GM21447 (cell line): ENCODE results near the gene PERP.
"Not testable (repeated sequence)": the region's sequence is repeated elsewhere in the genome, so short reads cannot be mapped to it uniquely, and the experiment has no call there.

Experiments used
- ATAC-seq: cut with Tn5 transposase; IDR thresholded peaks from one replicate; pipeline ENCODE4 v1.9.1; 2021; ENCODE audit not compliant: unreplicated experiment

The PERP gene

DNA sequence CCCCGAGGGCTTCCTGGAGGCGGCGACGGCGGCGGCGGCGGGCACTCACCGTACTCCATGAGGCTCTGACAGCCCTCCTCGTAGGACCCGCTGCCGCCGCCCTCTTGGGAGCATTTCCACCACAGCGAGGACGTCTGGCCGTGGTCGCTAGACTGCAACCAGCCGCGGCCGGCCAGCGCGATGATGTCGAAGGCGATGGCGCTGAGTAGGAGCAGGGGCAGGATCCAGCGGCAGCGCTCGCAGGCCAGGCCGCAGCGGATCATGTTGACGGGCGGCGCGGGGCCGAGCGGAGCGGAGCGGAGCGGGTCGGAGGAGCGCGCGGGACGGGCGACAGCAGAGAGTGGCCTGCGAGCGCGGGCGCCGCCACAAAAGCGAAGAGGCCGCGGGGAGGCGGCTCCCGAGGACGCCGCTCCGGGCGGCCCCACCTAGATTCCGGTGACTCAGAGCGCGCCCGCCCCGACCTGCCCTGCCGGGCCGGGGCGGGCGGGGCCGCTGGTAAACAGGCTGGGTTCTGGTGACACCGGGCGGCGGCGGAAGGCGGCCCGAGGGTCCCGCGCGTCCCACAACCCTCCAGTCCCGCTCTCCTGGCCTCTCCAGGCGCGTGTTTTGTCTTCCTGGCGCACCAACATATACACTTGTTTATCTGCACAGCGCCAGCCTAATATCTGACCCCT lies at the start of gene PERP:
Gene PERP (minus strand): TSS at position 342 of the 674 bp plus-strand sequence. CDS start 79 bp downstream, at position 263.
- peak; percentile 50 for ATAC-seq

DNA sequence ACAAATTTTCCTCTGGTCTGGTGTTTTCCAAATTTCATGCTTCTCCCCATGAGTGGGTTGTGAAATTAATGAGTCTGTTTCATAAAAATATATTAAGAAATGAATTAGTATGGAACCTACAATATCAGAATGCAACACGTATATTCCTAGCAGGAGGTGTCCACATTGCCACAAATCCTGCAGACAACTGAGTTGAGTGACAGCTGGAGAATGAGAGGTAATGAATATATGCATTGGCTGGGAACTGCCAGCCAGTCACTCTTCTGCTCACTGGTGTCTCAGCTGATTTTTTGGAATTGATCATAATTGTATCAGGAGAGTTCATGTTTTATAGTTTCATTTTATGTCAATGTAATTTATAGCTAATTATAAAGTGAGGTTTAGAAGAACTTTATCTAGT lies 48.2 kb upstream of the PERP start:
- no peak for ATAC-seq

DNA sequence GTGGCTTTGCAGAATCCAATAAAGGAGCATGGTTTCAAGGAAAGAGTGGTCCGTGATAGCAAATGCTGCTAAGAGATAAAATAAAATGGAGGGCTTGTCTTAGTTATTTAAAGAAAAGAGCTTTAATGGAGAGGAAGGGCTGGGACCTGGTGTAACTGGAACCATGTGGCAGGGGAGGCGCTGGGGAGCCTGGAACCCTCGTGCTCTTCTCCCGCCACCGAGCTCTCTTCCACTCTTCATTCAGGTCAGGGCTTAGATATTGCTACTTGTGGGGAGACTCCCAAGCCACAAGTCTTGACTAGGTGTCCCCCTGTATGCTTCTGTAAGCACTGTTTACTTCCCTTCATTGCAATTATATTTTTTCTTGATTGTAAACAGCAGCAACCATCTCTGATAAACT lies 39.3 kb upstream of the PERP start:
- ATAC-seq: no peak

DNA sequence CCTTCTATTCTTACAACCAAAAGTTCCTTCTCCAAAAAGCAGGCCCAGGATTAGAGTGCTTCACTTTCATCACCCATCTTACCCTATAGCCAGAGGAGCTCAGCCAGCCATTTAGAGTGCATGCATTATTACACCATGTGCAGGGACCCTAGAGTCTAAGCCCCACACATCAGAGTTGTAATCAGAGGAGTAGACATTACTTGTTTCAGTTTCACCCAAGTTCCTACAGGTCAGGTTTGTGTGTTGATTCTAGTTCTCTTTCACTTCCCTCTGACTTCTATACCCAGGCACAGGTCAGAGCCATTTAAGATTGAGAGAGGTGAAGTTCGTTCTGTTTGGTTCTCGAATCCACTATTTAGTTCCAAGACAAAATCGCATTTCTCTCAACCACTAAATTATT lies 38.2 kb upstream of the PERP start:
- peak; percentile 67 for ATAC-seq

DNA sequence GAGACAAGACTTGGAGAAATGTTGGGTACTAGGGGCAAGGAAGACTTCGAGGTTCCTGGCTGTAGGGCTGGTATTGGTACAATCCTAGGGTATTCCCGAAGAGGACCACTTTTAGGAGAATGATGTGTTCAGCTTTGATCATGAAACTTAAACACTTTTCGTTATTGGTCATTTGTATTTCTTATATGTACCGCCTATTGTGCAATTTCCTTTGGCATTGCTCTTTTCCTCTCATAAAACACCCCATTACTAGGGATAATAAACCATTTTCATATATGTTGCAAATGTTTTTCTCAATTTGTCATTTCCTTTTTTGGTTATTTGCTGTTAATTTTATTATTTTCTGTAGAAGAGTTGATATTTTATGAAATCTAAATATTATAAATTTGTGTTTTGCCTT lies 35.6 kb upstream of the PERP start:
- ATAC-seq: no peak

DNA sequence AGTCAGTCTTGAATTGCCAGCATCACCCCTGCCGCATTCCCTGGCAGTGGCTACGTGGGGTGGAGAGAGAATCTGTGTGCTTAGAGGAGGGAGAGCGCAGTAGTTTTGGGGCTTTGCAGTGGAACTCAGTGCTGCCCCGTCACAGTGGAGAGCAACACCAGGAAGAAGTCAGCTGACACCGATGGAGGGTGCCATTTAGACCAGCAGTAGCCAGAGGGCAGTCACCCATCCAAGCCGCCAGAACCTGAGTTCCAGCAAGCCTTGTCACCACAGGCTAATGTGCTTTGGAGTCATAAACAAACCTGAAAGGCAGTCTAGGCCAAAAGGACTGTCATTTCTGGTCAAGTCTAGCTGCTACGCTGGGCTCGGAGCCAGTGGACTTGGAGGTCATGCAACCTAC lies 22.0 kb upstream of the PERP start:
- ATAC-seq: no peak

DNA sequence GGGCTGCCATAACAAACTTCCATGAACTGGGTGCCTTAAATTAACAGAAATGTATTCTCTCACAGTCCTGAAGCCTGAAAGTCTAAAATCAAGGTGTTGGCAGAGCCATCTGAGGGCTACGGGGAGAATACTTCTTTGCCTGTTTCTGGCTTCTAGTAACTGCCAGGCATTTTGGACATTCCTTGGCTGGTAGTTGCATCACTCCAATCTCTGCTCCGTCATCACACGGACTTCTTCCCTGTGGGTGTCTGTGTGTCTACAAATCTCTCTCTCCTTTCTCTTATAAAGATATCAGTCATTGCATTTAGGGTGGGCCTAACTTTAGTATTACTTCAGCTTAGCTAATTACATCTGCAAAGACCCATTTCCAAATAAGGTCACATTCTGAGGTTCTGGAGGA lies 20.9 kb upstream of the PERP start:
- ATAC-seq: no peak

DNA sequence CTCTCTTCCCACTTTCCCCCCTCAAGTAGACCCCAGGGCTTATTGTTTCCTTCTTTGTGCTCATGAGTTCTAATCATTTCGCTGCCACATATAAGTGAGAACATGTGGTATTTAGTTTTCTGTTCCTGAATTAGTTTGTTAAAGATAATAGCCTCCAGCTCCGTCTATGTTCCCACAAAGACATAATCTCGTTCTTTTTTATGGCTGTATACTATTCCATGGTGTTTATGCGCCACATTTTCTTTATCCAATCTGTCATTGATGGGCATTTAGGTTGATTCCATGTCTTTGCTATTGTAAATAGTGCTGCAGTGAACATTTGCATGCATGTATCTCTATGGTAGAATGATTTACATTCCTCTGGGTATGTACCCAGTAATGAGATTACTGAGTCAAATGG lies 16.9 kb upstream of the PERP start:
- no peak for ATAC-seq

DNA sequence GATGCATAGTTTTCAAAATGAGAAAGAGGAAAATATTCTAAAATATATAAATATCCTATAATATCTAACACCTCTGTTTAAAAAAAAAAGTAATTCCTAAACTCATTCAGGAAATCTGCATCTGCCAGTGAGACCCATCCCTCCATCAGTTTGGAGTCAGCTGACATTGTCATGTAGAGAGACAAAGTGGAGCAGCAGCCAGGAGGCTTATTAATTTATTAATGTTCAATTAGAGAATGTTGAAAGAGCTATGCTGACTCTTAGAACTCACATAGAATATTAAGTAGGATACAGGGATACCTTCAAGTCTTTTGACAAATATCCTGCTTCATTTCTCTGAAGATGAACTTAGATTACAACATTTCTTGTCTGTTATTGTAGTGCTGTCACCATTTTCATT lies 12.8 kb upstream of the PERP start:
- no peak for ATAC-seq

DNA sequence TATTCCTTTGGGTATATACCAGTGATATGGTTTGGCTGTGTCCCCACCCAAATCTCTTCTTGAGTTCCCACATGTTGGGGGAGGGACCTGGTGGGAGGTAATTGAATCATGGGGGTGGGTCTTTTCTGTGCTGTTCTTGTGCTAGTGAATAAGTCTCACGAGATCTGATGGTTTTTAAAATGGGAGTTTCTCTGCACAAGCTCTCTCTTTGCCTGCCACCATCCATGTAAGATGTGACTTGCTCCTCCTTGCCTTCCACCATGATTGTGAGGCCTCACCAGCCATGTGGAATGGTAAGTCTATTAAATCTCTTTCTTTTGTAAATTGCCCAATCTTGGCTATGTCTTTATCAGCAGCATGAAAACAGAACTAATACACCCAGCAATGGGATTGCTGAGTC lies 12.0 kb upstream of the PERP start:
- not testable (repeated sequence) for ATAC-seq

DNA sequence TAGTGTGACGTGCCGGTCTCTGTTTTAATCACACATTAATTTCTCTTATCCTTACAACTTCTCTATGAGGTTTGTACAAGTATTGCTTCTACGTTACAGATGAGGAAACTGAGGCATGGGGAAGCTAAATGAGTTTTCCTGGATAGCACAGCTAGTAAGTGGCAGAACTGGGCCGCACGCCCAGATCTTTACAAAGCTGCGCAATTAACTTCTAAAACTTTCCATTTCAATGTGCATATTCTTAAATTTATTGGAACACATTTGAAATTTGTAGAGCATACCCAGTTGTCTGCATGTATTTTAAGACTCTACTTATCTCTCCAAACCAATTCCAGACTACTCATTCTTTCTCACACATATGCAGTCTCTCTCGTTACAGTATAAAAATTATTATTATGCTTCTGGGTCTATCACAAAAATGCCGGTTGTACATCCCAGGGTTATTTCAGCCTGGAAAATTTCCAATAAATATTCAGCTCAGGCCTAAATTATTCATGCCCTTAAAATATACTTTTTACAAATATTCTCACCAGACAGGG lies 10.2 kb upstream of the PERP start:
- ATAC-seq: no peak

DNA sequence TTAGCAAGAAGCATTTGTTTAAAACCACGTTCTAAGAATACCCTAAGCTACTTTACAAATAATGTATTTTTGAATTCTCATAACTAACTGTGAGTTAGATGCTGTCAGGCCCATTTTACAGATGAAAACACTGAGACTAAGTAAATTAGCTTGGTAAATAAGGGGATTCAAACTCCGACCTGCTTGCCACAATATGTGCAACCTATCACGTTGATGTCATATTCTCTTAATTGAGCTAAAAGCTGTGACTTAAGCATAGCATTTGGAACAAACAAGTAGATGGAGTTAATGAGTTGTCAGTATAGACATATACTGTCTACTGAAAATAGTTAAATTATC lies 9.4 kb upstream of the PERP start:
- no peak for ATAC-seq

DNA sequence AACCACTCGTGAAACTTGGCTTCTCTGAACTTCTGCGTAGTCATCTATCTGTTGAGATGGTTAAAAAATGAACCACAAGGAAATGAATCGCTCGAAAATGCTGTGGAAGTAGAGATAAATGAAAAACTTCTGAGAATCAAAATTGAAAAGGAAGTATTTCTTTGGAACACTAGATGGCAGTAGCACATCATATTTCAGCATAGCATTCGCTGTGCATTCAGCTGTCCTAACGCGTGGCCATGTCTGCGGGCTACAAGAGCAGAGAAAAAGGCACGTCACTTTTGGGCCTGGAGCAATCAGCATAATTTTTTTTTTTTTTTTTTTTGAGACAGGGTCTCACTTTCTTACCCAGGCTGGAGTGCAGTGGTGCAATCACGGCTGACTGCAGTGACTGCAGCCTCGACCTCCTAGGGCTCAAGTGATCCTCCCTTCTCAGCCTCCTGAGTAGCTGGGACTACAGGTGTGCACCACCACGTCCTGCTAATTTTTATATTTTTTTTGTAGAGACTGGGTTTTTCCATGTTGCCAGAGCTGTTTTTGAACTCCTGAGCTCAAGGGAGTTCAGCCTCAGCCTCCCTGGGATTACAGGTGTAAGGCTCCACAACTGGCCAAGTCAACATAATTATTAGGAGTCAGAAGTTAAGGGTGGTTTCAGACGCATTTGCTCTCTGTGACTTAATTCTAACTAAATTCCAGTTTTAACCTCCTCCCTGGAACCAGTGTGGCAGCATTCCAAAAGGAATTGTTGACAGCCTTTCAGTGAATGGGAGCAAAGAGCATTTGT lies 8.8 kb upstream of the PERP start:
- ATAC-seq: peak; percentile 69

DNA sequence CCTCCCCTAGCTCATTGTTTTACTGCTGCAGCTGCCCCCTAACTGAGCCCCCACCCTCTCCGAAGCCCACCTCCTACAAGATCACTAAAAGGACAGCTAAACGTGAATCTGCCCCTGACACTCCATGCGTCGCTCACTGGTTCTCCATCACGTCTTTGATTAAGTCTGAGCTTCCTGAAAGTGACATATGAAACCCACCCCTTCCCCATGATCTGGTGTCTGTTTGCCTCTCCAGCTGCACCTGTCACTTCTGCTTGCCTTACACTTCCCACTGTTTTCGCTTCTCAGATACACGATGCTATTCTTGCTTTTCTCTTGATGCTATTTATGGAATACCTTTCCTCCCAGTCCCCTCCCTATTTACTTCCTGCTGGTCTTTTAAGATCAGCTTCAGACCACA lies 8.0 kb upstream of the PERP start:
- no peak for ATAC-seq

DNA sequence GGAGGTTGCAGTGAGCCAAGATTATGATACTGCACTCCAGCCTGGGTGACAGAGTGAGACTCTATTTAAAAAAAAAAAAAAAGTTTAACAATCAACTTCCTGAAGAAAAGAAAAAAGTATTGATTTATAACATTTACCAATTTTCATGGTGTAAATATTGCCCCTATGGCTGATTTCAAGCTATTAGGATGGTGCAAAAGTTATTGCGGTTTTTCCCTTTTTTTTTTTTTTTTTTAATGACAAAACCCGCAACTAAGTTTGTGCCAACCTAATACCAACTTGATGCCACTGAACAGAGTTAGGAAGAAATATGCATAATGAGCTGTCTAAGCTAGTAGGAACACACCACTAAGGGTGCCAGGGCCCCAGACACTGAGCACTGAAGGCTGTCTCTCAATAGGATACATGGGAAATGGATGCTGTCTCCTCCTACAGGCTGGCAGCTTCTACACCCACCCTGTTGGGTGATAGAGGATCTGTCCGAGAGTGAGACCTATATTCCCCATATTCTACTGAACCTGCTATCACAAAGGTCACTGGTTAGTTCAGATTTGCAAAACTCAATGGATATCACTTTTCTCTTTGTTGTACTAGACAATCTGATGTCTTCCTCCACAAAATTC lies 6.5 kb upstream of the PERP start:
- no peak for ATAC-seq

DNA sequence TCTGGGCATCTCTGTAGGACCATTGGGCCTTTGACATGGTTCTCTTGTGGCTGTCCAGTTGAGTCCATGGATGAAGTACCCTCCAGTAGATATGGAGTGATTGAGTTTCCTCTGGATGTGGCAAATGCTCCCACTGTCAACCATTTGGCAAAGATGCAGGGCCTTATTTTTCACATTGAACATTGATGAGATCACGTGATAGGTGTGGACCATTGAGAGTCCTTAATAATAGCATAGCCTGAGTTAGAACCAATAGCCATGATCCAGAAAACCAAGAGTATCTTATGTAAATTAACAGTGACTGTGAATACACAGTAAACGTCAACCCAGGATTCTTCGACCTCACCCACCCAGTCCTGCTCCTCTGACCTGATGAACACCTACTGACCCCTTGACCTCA lies 3.0 kb upstream of the PERP start:
- no peak for ATAC-seq

DNA sequence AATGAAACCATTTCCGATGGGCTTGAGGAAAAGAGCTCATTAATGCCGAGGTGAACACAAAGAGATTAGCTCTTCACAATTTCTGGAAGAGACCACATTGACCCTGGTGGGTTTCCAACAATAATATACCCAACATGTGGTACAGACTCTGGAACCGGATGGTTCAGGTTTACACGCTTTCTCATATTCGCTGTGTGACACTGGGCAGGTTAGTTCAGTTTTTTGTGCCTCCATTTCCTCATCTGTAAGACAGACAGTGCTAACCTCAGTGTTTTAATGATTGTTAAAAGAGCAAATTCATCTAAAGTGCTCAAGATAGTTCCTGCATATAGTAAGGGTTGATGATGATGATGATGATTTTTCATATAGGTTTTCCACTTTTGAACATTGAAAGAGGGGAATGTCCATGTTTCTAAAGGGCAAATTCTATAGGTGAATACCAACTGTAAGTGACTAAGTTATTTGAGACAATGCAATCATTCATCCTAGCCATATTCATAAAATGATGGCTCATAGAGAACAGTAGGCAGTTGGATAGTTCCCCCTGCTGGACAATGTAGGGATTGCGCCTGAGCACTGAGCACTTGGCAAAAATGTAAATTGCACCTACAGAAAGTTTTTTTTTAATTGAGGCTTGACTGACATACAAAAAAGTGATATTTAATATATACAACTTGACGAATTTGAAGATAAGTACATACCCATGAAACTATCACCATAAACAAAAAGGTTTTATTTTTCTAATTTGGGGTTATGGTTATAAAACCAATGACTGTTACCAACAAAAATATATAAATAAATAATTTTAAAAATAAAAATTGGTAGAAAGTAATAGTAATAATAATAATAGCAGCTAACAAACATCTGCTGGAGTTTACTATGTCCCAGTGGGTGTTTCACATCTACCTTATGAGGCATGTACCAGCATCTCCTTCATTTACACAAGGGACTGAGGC lies 2.1 kb upstream of the PERP start:
- peak; percentile 54 for ATAC-seq

DNA sequence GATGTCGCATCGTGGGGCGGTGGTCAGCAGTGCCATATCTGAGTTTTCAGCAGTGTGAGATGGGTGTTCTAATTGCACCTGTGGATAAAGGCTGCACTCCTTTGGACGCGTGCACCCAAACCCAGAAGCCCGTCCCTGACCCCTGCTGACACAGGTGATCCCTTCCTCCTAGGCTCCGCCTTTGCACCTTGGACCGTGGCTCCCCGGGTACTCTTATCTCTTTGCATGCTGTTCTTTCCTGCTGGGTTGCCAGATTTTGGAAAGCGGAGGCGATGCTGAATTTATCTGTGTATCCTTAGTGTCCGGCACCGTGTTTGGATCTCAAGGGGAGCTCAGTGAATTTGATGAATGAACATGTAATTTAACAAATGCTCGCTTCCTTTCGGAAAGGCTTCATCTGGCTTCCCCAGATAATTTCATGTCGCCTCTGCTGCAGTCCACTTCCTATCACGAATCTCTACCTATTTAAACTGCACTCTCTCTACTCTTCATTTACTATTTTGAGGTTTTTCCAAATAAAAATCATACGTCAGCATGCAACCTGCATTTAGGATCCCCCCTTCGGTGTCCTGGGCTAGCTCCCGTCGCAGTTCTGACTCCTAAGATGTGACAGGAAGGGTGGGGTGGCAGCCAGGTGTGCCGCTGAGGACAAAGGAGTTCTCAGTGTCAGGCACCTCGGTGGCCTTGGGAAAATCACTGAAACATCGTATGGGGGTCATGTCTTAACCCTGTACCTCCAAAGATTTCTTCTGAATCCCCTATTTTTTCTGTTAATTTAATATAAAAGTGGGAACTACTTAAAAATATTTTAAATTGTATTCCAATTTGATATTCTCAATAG lies 753 bp upstream of the PERP start:
- ATAC-seq: peak; percentile 16

DNA sequence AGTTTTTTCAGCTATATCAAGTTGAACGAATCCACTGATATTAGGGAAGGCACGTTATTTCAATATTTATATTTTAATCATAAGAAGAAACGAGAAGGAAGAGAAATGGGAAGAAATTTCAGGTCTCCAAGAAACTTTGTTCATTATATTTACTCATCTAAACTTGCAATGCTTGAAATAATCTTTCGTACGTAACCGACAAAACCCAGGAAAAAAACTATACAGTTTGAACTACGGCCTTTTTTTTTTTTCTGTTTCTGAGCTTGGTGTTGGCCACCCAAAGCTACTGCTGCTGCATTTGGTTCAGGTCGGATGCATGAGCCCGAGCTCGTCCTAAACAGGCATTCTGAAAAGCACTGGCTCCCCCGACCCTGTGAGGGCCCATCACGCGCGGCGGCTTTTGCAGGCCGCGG lies 548 bp downstream of the PERP start:
- no peak for ATAC-seq
